ENCODE measurements around the gene CELA2B.
"Not testable (repeated sequence)": the region's sequence is repeated elsewhere in the genome, so short reads cannot be mapped to it uniquely, and the experiment has no call there.

The CELA2B gene

GRCh38 chr1:15456313-15456954 lies 19.5 kb upstream of the CELA2B start, which contains the start of gene CELA2A:
Gene CELA2A (plus strand): TSS chr1:15456732. CDS start chr1:15456754, 22 bp downstream.
- in situ Hi-C loops (cut with HindIII; ENCODE audit: low sequenced_read_pairs), result no loop called here
- DNase-seq (ENCODE audit: low read depth), result no peak
- no peak for TF ChIP-seq CTCF (IDR thresholded peaks at IDR 0.05; ENCODE audit: low read depth, low read length, missing control alignments)
- H3K4me3 ChIP-seq (ENCODE audit: low read depth, low read length), result no peak within 1 kb of the TSS

- no peak for DNase-seq (ENCODE audit: low read depth)
- TF ChIP-seq CTCF (IDR thresholded peaks at IDR 0.05; ENCODE audit: low read depth, low read length, missing control alignments), result no peak
- in situ Hi-C loops (cut with HindIII; ENCODE audit: low sequenced_read_pairs), result no loop called here
- H3K4me3 ChIP-seq (ENCODE audit: low read depth, low read length), result no peak overlapping the region
Measured at GRCh38 chr1:15457585-15457984, 18.3 kb upstream of the CELA2B start.

GRCh38 chr1:15458388-15458787 lies 17.5 kb upstream of the CELA2B start:
- H3K4me3 ChIP-seq (ENCODE audit: low read depth, low read length); DNase-seq (ENCODE audit: low read depth); in situ Hi-C loops (cut with HindIII; ENCODE audit: low sequenced_read_pairs): not testable (repeated sequence)

- H3K4me3 ChIP-seq (ENCODE audit: low read depth, low read length), result no peak overlapping the region
- DNase-seq (ENCODE audit: low read depth), result no peak
- in situ Hi-C loops (cut with HindIII; ENCODE audit: low sequenced_read_pairs), result no loop called here
- no peak for TF ChIP-seq CTCF (IDR thresholded peaks at IDR 0.05; ENCODE audit: low read depth, low read length, missing control alignments)
Measured at GRCh38 chr1:15459771-15460707, 15.9 kb upstream of the CELA2B start.

- no peak for DNase-seq (ENCODE audit: low read depth)
- in situ Hi-C loops (cut with HindIII; ENCODE audit: low sequenced_read_pairs), result no loop called here
- no peak for TF ChIP-seq CTCF (IDR thresholded peaks at IDR 0.05; ENCODE audit: low read depth, low read length, missing control alignments)
- no peak overlapping the region for H3K4me3 ChIP-seq (ENCODE audit: low read depth, low read length)
Measured at GRCh38 chr1:15460708-15461095, 15.2 kb upstream of the CELA2B start.

GRCh38 chr1:15463064-15463800 lies 12.7 kb upstream of the CELA2B start:
- H3K4me3 ChIP-seq (ENCODE audit: low read depth, low read length); DNase-seq (ENCODE audit: low read depth); in situ Hi-C loops (cut with HindIII; ENCODE audit: low sequenced_read_pairs): not testable (repeated sequence)

GRCh38 chr1:15463926-15464322 lies 12.0 kb upstream of the CELA2B start:
- DNase-seq (ENCODE audit: low read depth); in situ Hi-C loops (cut with HindIII; ENCODE audit: low sequenced_read_pairs); H3K4me3 ChIP-seq (ENCODE audit: low read depth, low read length): not testable (repeated sequence)

Measured in astrocyte of the cerebellum (primary cell).